Measurements from ENCODE around the gene CDH23.

Gene CDH23

GRCh38 chr10:71467569-71468362 is 71.0 kb downstream of the CDH23 start:
- DNase-seq = no peak

- no peak for DNase-seq
Measured at GRCh38 chr10:71468363-71469094, 71.8 kb downstream of the CDH23 start.

DNA sequence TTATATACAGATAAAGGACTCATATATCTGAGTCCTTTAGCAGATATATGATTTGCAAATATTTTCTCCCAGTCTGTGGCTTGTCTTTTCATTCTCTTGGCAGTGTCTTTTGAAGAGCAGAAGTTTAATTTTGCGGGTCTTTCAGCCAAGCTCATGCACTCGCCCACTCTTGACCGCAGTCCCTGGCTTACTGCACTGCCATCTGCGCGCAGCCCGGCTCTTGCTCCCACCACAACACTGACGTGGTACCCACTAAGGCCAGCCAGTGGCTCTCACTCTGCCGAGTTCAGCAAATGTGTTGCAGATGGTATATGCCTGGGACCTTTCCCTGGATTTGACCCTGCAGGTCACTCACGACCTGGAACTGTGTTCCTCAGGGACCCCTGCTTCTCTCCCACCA is 74.3 kb downstream of the CDH23 start:
- DNase-seq = no peak

DNA sequence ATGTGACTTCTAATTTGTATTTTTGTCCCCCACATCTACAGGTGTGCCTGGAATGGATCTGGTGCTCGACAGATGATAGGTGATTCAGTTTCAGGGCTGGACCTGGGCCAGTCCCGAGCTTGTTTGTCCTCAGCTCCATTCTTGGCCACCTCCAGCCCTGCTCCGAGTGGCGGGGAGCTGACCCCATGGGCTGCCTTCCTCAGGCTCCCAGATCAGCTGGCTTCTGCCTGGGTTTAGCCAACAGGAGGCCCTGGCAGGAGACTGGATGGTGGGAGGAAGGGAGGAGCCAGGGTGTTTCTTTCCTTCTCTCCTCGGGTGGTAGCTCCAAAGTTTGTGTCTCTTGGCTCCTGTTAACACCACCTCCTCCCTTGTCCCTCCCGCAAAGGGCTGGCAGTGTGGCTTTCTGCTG is 75.2 kb downstream of the CDH23 start:
- no peak for DNase-seq

GRCh38 chr10:71472466-71472865 is 75.7 kb downstream of the CDH23 start:
- no peak for DNase-seq

DNA sequence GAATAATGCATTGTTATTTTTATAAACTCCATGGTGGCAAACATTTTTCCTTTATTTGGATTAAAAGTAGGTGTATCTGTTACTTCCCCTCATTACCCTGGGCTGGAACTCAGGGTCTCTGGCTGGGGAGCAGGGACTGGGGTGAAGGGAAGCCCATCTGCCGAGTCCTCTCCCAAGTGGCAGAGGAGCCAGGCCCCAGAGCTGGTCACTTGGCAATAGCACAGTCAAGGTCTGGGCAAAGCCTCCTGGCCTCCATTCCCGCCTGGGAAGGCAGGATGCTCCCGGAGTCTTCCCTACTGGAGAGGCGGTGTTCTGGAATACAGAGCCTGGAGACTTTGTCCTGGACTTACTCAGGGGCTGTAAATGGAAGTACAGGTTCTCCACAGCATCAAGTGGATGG is 76.2 kb downstream of the CDH23 start:
- DNase-seq = no peak

DNA sequence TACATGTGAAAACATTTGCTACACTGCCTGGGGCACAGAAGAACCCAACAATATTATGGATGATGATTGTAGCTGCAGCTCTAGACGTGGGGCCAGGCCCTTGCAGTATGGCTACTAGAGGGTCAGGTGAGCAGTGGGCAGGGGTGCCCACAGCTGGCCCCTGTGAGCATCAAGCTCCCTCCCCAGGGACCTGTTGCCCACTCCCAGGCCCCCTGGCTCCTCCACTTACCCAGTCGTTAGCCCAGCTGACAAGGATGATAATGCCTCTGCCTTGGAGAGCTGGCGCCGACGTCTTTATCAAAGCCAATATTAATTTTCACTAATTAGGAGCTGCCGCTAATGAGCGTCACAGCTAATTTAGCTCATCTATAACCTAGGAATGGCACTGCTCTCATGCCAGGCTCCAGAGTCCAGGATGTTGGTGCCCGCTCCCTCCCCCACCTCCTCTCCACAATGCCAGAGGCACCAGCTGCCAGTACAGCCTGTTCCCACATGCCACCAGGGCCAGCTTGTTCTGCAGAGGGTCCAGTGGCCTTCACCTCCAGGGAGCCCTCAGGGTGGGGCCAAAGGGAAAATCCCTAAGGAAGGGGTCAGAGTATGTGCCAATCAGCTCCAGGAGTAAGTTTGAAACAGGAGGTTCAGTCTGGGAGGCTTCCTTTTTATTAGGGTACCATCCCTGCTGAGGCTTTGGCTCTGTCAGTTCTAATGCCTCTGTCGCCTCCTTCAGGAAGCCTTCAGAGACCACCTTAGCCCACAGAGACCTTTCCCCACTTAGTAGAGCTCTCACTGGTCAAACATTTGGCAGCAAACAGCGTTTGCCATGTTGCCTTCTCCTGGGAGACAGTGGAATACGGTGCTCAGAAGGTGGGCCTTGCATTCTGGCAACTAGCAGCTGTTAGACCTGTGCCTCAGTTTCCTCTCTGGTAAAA is 77.2 kb downstream of the CDH23 start:
- DNase-seq = no peak

DNA sequence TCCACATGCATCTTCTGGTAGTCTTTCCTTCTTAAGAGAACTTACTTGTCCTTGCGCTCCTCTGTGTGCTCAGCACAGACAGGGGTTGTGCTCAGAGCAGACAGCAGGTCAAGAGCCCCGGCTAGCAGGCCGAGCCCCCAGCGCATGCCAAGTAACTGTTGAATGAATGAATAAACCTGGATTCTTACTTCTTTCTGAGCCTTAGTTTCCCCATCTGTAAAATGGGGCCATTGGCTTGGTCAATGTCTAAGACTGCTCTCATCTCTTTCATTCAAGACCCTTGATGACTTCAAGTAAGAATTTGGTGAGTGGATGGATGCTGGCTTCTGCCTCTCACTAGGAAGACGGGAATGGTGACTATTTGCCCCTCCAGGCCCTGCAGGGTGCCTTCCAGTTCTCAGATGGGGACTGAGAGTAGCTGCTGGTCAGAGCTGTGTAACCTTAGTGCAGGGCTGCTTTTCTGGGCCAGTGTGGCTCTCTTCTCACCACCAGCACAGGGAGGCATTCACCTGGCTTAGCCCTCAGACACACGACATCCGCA is 78.1 kb downstream of the CDH23 start:
- DNase-seq = no peak

DNA sequence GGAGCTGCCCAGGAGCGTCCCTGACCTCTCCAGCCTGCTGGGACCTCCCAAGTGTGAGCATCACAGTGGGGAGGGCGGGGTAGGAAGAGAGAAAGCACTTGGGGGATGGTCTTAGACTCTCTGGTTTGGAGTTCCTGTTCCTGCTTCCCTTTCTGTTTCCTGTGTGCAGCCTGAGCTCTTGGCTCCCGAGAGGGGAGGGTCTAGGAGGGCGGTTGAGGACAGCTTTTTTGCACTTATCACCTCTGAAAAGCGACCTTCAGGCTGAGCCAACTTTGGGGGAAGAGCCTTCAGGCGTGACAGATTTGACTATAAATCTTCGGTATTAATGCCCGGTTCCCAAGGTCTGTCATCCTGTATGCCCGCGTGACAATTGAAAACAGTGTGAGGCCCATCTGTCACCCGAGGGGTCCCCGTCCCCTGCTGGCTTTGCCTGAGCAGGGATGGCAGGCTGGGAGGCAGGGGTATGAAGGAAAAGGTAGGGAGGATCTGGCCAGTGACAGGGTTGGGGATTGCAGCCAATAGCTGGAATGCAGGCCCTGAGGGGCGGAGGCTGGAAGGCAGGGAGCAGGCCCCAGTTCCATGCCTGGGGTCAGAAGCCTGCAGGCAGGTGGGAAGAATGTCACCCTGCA is 78.6 kb downstream of the CDH23 start:
- no peak for DNase-seq

GRCh38 chr10:71476228-71477011 is 79.7 kb downstream of the CDH23 start:
- DNase-seq = no peak

DNA sequence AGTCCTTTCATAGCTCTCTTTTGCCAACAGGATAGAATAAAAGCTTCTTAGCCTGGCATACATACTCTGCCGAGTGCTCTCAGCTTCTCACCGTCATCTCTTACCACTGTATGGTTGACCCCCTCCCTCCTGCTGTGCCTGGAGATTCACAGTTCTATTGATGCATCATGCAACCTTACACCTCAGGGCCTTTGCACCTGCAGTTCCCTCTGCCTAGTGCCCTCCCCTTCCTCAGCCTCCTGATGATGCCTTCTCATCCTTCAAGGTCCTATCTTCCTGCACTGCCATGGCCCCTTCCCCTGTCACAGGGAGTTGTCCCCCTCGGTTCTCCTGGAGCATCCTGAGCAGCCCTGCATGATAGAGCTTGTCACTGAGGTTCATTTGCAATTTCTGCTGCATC is 81.5 kb downstream of the CDH23 start:
- DNase-seq = no peak

GRCh38 chr10:71478813-71479365 is 82.2 kb downstream of the CDH23 start:
- no peak for DNase-seq

DNA sequence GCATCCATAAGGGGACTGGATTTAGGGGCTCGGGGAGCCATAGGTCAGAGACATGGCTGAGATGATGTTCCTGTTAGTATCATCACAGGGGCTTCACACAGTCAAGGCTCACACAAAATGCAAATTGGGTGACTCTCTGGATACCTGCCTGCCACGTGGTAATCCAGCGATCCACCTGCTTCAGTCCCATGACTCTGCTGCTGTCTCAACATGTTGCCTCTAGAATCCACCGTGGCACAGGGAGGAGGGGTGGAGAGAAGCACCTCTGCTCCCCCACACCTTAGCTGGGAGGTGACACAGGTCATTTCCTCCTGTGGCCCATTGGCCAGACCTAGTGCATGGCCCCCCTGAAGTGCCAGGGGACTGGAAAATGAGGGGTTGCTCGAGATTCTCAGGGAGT is 83.1 kb downstream of the CDH23 start:
- no peak for DNase-seq

GRCh38 chr10:71480662-71481061 is 83.9 kb downstream of the CDH23 start:
- DNase-seq = no peak

DNA sequence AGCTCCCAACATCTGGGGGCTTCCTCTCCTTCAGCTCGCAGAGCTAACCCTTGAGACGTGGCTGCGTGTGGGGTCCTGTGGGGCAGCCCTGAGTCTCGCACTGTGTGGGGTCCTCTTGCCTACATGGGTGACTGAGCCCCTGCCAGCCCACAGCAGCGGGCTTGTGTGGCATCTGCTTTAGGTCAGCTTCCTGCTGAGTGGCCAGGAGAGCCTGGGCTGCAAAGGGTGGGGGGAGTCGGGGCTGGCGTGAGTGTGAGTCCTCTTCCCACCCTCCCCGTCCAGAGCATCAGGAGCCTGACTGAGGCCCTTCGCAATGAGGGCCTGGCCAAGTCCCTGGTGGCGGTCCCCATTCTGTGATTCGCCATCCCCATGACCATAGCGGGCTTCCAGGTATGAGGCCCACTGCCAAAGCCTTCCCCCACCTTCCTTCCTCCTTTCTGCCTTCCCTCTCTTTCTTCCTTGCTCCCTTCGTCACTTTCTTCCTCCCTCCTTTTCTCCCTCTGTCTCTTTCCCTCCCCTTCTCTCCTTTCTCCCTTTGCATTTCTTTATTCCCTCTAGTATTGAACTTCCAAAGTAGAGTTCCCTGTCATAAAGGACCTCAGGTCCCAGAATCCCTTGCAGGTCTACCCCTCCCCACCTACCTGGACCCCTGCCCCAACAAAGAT is 85.2 kb downstream of the CDH23 start:
- no peak for DNase-seq

DNA sequence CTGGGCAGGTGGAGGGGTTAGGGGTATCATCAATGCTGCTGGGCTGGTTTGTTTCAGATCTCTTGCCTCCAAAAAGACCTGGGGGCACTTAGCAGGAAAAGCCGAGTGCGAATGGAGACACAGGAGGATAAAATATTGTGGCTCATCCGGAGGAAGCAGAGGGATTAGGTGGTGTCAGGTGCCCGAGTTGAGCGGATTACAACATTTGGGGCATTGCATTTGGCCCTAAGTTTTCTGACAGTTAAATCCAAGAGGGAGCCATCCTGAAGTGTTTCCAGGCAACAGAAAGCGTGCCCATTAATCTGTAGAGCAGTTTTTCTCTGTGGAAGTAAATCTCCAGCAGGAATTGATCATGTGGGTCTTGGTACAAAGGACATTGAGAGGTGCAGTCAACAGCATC is 85.9 kb downstream of the CDH23 start:
- DNase-seq = no peak

DNA sequence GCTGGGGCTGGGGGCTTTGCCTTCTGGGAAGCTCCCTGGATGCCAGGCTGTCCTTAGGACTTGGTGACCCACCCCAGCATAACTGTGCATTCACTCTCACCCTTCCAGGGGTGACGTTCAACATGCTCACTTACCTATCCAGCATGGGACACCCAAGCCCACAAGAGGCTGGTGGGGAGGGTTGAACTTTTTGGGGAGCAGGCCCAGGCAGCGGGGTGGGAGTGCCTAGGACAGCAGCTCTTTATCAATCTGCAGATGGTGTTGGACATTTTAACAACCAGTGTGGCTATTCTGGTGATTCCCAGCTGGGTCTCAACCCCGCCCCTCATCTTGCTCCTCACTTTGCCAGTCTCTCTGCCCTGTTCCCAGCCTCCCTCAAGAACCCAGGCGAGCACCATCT is 86.4 kb downstream of the CDH23 start:
- DNase-seq = no peak

GRCh38 chr10:71483885-71484751 is 87.4 kb downstream of the CDH23 start:
- no peak for DNase-seq

GRCh38 chr10:71486484-71487114 is 89.9 kb downstream of the CDH23 start:
- DNase-seq = no peak

Measured in activated gamma-delta T cell treated with Interleukin-2 at 50 U/mL for 16 hours (primary cell).